Activated CD4-positive, CD25-positive, alpha-beta regulatory T cell treated with anti-CD3 and anti-CD28 coated beads, Interleukin-2, amount 50 U/mL, for 24 hours (primary cell): ENCODE data around the gene SDF4.

Experiments
- ATAC-seq, 2 donors: fragments of 150-1000 bp; cut with Tn5 transposase; one replicate each; pipeline ENCODE4 v1.10.0; 2021; ENCODE audit warnings: mild to moderate bottlenecking in 1 of 2, moderate library complexity in 1 of 2

The SDF4 gene

DNA sequence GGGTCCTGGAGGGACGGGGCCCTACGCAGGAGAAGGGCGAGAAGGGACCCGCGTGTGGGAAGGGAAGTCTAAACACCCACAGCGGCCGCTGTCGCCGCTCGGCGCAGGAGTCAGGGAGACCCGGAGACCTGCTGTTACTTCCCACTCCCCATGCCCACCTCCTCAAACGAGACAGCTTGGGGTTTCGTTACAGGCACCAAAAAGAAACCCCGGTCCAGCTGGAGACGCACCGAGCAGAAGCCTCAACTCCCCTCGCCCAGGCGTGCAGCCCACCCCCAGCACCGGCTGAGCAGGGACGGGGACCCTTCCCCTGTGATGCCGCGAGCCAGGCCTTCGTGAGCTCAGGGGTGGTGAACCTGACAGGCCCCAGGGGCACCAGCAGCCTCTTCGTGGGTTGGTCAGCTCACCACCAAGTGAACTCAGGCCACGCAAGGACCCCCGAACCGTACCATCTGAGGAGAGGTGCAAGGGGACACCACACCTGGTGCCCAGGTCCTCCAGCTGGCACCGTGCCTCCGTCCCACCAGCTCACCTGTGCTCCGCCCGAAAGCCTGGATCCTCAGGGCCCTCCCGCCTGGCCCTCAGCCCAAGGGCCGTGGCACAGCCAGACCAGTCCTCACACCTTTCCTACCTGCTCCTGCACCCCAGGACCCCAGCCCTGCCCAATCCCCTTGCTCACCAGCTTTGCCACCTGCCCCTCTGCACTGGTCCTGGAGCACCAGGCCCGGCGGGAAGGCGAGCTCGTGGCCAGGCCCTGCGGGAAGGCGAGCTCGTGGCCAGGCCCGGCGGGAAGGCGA is 5.0 kb downstream of the SDF4 start:
- ATAC-seq = no peak

DNA sequence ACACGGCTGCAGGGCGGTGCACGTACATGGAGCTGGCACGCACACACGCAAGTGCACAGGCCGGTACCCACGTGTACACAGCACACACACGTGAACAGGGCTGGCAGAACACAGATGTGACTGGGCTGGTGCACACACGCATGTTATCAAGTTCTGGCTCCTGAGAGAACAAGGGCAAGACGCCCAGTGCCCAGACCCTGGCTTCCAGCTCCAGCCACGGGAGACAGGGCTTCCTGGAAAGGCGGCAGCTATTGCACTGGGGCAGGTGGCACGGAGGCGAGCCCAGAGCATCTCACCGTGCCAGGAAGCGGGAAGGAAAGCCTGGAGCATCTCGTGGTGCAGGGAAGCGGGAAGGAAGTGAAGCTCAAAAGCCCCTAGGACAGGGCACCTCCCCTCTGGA is 5.9 kb downstream of the SDF4 start:
- ATAC-seq = no peak

DNA sequence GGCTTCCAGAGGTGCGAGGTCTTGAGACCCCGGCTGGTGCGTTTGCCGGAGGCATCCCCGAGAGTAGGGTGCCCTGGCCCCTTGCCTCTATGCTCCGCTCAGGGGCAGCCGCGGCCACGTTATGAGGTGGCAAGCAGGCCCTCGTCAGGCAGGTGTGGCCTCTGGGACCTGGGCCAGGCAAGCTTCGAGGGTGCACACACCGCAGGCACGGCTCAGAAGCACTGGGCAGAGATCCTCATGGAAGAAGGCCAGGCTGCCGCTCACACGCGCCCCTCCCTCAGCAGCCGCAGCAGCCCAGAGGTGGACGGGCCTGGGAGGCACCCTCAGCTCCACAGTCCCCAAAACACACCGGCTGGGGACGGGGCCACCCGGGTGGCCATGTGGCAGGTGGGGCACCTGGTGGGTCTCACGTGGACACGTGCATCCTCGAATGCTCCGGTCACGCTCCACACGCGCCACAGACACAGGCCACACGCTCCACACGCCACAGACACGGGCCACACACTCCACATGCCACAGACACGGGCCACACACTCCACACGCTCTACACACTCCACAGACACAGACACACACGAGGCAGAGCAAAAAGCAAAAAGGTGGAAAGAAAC is 6.5 kb downstream of the SDF4 start:
- no peak for ATAC-seq

- no peak for ATAC-seq
Observed at GRCh38 chr1:1223891-1224290, 7.9 kb downstream of the SDF4 start.

DNA sequence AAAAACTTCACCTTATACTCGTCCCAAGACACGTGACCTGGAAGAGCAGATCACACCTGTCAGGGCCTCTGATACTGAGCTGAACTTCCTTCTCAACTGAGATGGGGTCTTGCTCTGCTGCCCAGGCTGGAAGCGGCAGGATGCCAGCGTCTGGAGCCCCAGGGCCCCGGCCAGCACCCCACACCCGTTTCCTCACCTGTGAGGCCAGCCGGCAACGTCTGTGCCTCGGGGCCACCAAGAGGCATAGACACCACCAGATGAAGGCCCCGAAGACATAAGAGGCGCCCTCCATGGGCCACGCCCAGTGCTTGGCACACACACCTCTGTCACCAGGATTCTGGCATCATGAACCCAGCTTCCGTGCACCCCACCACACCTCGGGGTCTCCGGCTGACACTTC is 8.5 kb downstream of the SDF4 start:
- no peak for ATAC-seq

DNA sequence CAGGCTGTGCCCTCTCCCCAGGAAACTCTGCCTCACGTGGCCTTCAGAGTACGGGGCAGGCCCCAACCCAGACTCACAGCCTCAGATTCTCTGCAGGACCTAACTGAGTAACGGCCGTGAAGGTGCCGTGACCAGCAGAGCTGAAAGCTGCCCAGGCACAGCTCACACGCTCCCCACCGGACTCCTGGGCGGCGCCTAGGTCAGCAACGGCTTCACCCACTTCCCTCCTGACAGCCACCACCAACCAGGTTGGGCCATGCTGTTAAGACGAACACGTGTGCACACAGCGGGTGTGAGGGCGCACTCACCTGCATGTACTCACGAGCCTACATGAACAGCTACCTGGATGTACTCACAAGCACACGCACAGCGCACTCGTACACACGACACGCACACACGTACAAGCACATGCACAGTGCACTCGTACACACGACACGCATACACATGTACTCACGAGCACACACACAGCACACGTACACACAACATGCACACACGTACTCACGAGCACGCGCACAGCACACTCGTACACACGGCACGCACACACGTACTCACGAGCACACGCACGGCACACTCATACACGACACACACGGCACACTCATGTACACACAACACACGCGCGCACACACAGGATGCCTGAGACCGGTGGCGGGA is 9.1 kb downstream of the SDF4 start:
- ATAC-seq = no peak

DNA sequence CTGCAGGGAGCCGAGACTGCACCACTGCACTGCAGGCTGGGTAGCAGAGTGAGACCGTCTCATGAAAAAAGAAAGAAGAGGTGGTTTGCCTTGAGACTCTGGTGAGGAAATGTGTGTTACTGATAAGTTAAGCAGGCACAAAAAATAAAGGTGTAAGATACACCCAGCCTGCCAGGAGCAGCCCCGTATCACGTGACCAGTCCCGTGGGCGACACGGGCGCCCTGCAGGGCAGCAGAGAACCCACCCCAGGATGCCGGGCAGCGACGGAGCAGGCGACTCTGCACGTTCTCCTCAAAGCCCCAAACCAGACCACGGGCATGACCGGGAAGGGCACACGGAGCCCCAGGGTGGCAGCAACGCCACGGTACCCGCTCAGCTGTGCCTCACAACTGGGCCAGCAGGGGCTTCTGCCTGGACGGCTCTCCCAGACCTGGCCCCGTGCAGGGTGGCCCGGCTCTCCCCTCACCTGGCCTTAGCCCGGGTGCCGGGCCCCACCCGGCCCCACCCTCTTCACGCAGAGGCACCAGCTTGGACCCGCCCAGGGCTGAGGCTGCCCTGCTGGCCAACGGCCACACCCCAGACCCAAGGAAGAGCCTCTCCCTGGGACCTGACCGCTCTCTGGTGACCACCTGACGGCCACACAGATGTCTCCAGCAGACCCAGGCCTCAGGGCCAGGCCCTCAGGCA is 9.8 kb downstream of the SDF4 start:
- no peak for ATAC-seq

DNA sequence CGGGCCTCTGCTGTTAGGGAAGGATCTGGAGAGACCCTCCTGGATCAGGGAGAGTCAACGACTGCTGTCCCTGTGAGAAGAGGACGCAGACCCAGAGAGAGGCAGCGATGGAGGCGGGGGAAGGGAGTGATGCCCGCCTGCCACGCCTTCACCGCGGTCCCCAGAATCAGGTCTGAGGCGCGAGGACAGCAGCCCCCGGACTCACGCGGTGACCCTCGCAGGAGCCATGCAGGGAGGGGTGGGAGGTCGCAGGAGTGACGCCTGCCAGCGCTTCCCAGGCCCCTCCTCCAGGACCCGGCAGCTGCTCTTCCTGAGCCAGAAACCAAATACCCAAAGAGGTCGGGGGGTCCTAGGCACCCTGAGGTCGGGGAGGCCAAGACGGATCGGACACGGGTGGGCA is 11.6 kb downstream of the SDF4 start:
- no peak for ATAC-seq

DNA sequence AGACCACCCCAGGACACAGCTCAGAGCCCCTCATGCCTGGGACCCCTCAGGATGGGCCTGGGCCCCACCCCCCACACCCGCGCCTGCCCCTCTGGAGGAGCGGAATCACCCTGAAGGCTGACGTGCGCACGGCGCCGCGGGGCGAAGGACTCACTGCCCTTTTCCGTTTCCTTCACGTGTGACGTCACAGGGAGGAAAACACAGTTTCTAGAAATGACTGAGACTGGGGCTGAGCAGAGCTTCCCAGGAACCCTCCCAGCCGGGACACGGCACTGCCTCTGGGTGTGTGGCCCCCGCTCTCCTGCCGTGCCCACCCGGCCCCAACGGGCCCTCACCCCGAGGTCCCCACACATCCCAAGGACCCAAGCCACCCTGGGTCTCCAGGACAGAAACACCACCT is 12.5 kb downstream of the SDF4 start:
- peak; percentile 31 to 46 for ATAC-seq

GRCh38 chr1:1218524-1219200 is 13.1 kb downstream of the SDF4 start:
- ATAC-seq = no peak

DNA sequence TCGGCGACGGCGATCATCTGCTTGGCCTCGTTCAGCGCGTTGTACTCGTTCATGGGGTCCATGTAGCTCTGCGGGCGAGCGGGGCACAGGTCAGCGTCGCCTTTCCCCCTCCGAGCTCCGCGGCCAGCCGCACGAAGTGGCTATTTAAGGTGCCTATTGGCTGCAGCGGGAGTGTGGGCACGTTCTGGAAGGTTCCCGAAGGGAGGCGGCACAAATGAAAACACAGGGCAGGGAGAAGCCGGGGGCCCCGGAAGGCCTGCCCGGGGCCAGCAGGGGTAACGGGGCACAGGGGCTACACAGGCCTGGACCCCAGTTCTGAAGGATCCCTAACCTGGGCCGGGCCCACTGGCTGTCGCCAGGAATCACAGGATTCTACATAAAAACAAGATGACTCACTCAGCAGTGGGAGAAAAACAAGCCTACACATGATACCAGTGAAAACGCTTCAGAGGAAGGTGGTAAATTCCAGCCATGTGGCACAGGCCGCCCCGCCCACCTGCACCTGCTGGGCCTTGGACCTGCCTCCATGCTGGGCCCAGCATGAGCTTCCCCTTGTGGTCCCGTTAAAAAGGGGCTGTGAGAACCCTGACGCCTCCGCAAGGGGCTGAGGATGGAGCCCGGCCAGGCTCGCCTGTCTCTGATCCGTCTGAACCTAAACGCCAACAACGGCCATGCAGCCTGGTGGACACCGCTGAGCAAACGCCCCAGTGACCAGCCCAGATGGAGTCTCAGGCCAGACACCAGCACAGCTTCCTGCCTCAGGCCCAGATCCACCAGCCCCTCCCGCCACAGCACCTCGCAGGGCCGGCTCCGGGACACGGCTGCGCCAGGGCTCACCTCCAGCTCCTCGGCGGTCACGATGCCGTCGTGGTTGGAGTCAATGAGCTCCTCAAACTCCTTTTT is 13.9 kb downstream of the SDF4 start:
- ATAC-seq = no peak

GRCh38 chr1:1216770-1217620 is 14.8 kb downstream of the SDF4 start:
- ATAC-seq = peak; percentile 23 to 39

DNA sequence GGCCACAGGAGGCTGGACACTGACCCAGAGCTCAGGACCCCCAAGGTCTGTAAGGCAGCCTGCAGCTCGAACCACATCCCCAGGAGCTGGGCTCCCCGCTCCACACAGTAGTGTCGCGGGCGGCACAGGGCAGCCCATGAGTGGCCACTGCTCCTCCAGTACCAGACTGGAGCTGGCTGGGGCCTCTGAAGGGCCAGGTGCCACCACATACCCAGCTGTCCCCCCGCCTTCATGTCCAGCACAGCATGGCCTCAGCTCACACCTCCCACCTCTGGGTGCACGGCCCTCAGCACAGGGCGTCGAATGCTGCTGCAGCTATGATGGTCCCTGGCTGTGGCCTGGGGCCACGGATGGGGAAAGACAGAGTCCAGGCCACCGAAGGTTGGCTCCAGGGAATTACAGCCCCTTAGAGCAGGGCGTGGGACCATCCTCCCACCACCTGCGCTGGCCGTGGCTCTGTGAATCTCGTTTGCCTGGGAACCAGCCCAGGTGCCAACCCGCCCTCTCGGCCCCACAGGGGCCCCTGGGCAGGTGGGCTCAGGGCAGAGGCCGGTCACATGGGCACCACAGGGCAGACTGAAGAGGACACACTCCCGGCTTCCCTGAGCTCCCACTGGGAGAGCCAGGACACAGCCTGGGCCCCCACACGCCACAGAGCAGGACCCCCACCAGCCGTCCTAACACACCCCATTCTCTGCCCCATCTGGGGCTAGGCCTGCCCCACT is 15.8 kb downstream of the SDF4 start:
- ATAC-seq = no peak

GRCh38 chr1:1215080-1215676 is 16.6 kb downstream of the SDF4 start:
- ATAC-seq = no peak

DNA sequence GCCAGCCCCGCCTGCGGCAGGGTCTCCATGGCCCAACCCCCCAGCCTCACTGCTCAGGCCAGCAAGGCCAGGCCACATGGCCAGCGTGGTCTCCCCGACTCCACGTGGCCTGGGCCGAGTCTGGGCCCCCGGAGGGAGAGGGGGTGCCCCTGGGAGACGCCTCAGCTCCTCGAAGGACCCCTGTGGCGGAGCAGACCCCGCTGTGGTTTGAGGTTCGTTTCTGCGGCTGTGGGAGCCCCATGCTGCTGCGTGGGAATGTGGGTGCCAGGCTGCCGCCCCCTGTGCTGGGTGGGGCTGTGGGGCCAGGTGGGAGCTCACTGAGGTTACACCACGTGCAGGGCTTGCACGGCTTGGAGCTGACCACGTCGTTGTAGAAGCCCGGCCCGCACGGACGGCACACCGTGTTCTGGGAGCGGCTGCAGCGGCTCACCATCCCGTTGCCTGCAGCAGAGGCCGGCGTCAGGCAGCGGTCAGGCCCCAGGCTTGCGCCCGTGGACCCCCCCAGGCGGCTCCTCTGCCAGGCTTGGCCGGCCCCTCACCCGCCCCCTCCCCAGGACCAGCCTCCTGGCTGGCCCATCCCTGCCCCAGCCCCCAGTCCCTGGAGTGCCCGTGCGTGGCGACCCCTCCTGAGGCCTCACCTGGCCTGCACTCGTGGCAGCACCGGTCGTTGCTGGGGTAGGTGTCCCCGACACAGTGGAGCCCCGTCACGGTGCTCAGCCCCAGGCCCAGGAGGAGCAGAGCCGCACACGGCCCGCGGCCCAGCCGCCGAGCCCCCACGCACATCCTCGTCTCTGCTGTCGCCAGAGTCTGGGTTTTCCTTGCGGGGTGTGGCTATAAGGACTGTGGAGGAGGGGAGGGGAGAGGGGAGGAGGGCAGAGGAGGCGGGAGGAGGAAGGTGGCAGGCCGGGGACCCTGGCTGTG is 18.2 kb downstream of the SDF4 start, which contains the start of gene TNFRSF4:
TNFRSF4 (minus strand) TSS at position 809 of the 921 bp plus-strand sequence; CDS start at position 783, 26 bp downstream.
- ATAC-seq = peak; percentile 27 to 31

DNA sequence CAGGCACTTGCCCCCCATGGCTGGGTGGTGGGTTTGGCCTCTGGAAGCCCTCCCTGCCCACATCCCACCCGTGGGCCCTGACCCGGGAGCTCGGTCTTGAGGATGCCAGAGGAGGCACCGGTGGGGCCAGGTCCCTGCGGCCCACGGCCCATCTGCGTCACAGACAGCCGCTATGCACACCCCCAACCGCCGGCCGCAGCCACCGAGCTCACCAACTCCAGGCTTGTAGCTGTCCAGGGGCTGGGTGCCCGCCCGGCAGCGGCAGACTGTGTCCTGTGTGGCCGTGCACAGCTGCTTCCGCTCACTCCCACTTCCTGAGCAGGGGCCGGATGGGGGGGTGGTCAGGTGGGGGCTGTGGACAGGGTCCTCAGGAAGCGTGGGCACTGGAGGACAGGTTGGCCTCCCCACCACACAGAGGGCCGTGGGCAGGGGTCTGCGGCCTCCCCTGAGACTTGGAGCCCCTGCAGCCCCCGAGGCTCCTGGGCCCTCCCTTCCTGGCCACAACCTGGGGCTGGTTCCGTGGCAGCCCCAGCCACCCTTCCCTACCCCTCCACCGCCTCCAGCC is 18.9 kb downstream of the SDF4 start:
- ATAC-seq = no peak

GRCh38 chr1:1211541-1212441 is 20.0 kb downstream of the SDF4 start:
- no peak for ATAC-seq
